ENCODE results near the gene ABLIM1.

Gene ABLIM1

GRCh38 chr10:114643158-114643557, 14.9 kb downstream of the ABLIM1 start:
- H3K27me3 ChIP-seq (ENCODE audit: insufficient read depth, low read depth, severe bottlenecking), result no peaks in the 10 kb centered on the region
- no peak for TF ChIP-seq CTCF (IDR thresholded peaks at IDR 0.05; ENCODE audit: low read depth, low read length)

GRCh38 chr10:114642729-114643128, 15.3 kb downstream of the ABLIM1 start:
- no peak overlapping the region for H3K27ac ChIP-seq
- no peaks in the 10 kb centered on the region for H3K27me3 ChIP-seq (ENCODE audit: insufficient read depth, low read depth, severe bottlenecking)
- no peaks in the 10 kb centered on the region for H3K9me3 ChIP-seq (ENCODE audit: severe bottlenecking)
- H3K36me3 ChIP-seq, result no peaks in the 10 kb centered on the region
- no peak for DNase-seq
- TF ChIP-seq CTCF (IDR thresholded peaks at IDR 0.05; ENCODE audit: low read depth, low read length), result no peak
- H3K4me3 ChIP-seq (ENCODE audit: low read depth, low read length), result no peak overlapping the region

More at GRCh38 chr10:114643158-114643557, 14.9 kb downstream of the ABLIM1 start:
- Histone ChIP-seq H3K36me3 (no peaks in the 10 kb centered on the region), H3K9me3 (ENCODE audit: severe bottlenecking) (no peaks in the 10 kb centered on the region), H3K4me3 (ENCODE audit: low read depth, low read length) (no peak overlapping the region), H3K27ac (no peak overlapping the region)
- DNase-seq, result no peak

- Histone ChIP-seq H3K9me3 (ENCODE audit: severe bottlenecking) (no peaks in the 10 kb centered on the region), H3K36me3 (no peaks in the 10 kb centered on the region), H3K27ac (no peak overlapping the region), H3K4me3 (ENCODE audit: low read depth, low read length) (no peak overlapping the region), H3K27me3 (ENCODE audit: insufficient read depth, low read depth, severe bottlenecking) (no peaks in the 10 kb centered on the region)
- no peak for TF ChIP-seq CTCF (IDR thresholded peaks at IDR 0.05; ENCODE audit: low read depth, low read length)
- no peak for DNase-seq
Observed at GRCh38 chr10:114638821-114639625, 19.1 kb downstream of the ABLIM1 start.

GRCh38 chr10:114635797-114636550, 22.1 kb downstream of the ABLIM1 start:
- Histone ChIP-seq H3K9me3 (ENCODE audit: severe bottlenecking) (no peaks in the 10 kb centered on the region), H3K4me3 (ENCODE audit: low read depth, low read length) (no peak overlapping the region), H3K27ac (no peak overlapping the region), H3K27me3 (ENCODE audit: insufficient read depth, low read depth, severe bottlenecking) (no peaks in the 10 kb centered on the region), H3K36me3 (no peaks in the 10 kb centered on the region)
- TF ChIP-seq CTCF (IDR thresholded peaks at IDR 0.05; ENCODE audit: low read depth, low read length), result no peak
- DNase-seq, result no peak

- no peaks in the 10 kb centered on the region for H3K9me3 ChIP-seq (ENCODE audit: severe bottlenecking)
- H3K27ac ChIP-seq, result no peak overlapping the region
- no peak for TF ChIP-seq CTCF (IDR thresholded peaks at IDR 0.05; ENCODE audit: low read depth, low read length)
- no peaks in the 10 kb centered on the region for H3K36me3 ChIP-seq
- H3K4me3 ChIP-seq (ENCODE audit: low read depth, low read length), result no peak overlapping the region
- no peak for DNase-seq
- H3K27me3 ChIP-seq (ENCODE audit: insufficient read depth, low read depth, severe bottlenecking), result no peaks in the 10 kb centered on the region
Observed at GRCh38 chr10:114635101-114635500, 23.0 kb downstream of the ABLIM1 start.
